ENCODE results near the gene OR10A4.

DNA sequence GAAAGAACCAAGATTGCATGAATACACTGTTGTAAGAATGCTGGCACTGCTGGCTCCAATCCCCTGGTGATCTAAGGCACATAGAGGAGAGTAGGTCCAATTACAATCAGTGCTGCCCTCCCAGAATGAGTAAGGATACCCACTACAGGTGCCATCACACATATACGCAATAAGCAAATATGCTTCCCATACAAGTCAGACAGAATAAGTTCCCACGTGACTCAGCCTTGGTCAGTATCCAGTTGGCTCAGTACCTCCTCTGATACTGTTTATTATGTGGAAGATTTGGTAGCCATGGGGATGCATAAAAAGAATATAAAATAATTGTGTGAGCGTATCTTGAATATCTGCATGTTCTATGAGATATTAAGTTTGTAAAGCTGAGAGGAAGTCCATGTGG, 35.5 kb downstream of the OR10A4 start:
- TF ChIP-seq, protein P1, sequence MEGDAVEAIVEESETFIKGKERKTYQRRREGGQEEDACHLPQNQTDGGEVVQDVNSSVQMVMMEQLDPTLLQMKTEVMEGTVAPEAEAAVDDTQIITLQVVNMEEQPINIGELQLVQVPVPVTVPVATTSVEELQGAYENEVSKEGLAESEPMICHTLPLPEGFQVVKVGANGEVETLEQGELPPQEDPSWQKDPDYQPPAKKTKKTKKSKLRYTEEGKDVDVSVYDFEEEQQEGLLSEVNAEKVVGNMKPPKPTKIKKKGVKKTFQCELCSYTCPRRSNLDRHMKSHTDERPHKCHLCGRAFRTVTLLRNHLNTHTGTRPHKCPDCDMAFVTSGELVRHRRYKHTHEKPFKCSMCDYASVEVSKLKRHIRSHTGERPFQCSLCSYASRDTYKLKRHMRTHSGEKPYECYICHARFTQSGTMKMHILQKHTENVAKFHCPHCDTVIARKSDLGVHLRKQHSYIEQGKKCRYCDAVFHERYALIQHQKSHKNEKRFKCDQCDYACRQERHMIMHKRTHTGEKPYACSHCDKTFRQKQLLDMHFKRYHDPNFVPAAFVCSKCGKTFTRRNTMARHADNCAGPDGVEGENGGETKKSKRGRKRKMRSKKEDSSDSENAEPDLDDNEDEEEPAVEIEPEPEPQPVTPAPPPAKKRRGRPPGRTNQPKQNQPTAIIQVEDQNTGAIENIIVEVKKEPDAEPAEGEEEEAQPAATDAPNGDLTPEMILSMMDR (IDR thresholded peaks at IDR 0.05), result no peak
- no peak for TF ChIP-seq POLR2A (IDR thresholded peaks at IDR 0.05)

All from ovary (tissue), 3 donors.